OCI-LY1 (cell line): ENCODE results near the gene DTNBP1.
"Not testable (repeated sequence)": the region's sequence is repeated elsewhere in the genome, so short reads cannot be mapped to it uniquely, and the experiment has no call there.

Experiments
- H2AFZ ChIP-seq: fragments of 200-600 bp; sonication (generic), shearing (Covaris generic); 2 replicates; pipeline ENCODE4 v1.6.0; 2014; ENCODE audit warnings: antibody characterized with exemption, mild to moderate bottlenecking, low read length
- H3F3A ChIP-seq: fragments of 200-600 bp; sonication (generic), shearing (Covaris generic); 2 replicates; pipeline ENCODE4 v1.6.0; 2014; ENCODE audit warnings: mild to moderate bottlenecking, antibody characterized with exemption, low read length, moderate library complexity; ENCODE audit not compliant: insufficient read depth
- H3K27ac ChIP-seq: fragments of 200-600 bp; sonication (generic); 2 replicates; pipeline ENCODE4 v1.5.1; 2014; ENCODE audit warnings: low read length, mixed run types, mild to moderate bottlenecking, low read depth; ENCODE audit not compliant: poor library complexity, severe bottlenecking
- H3K27me3 ChIP-seq: fragments of 200-600 bp; sonication (generic); 2 replicates; pipeline ENCODE4 v1.6.0; 2014; ENCODE audit warnings: antibody characterized with exemption, mild to moderate bottlenecking, low read length, moderate library complexity; ENCODE audit not compliant: insufficient read depth
- H3K36me3 ChIP-seq: fragments of 200-600 bp; sonication (generic); 2 replicates; pipeline ENCODE4 v1.6.1; 2014; ENCODE audit warnings: mild to moderate bottlenecking, antibody characterized with exemption, low read length, moderate library complexity, mixed read lengths; ENCODE audit not compliant: insufficient read depth
- H3K4me1 ChIP-seq: fragments of 200-600 bp; sonication (generic); 2 replicates; pipeline ENCODE4 v1.5.1; 2014; ENCODE audit warnings: mild to moderate bottlenecking, low read length, moderate library complexity; ENCODE audit not compliant: insufficient read depth, severe bottlenecking
- H3K4me2 ChIP-seq: fragments of 200-600 bp; sonication (generic), shearing (Covaris generic); 2 replicates; pipeline ENCODE4 v1.6.1; 2014; ENCODE audit warnings: low read length
- H3K4me3 ChIP-seq: fragments of 200-600 bp; sonication (generic); 2 replicates; pipeline ENCODE4 v1.5.1; 2014; ENCODE audit warnings: low read length, low read depth, mild to moderate bottlenecking, mixed read lengths; ENCODE audit not compliant: poor library complexity, severe bottlenecking
- H3K79me2 ChIP-seq: fragments of 200-600 bp; shearing (Covaris generic); 2 replicates; pipeline ENCODE4 v1.6.1; 2016; ENCODE audit warnings: mixed run types, low read length, mixed read lengths; ENCODE audit not compliant: insufficient read depth
- H3K9ac ChIP-seq: fragments of 200-600 bp; sonication (generic), shearing (Covaris generic); 2 replicates; pipeline ENCODE4 v1.6.1; 2014; ENCODE audit warnings: mild to moderate bottlenecking, low read length, mixed read lengths
- H3K9me2 ChIP-seq: fragments of 200-600 bp; sonication (generic), shearing (Covaris generic); 2 replicates; pipeline ENCODE4 v1.6.1; 2014; ENCODE audit warnings: low read depth, mild to moderate bottlenecking, low read length, mixed read lengths
- H3K9me3 ChIP-seq: fragments of 200-600 bp; shearing (Covaris generic); 2 replicates; pipeline ENCODE4 v1.6.1; 2014; ENCODE audit warnings: low read length, mixed read lengths
- H4K20me1 ChIP-seq: fragments of 200-600 bp; sonication (generic), shearing (Covaris generic); 2 replicates; pipeline ENCODE4 v1.6.0; 2016; ENCODE audit warnings: mild to moderate bottlenecking, low read length; ENCODE audit not compliant: insufficient read depth
- EZH2 ChIP-seq: fragments of 200-600 bp; sonication (generic), shearing (Covaris generic); IDR thresholded peaks from 2 replicates; pipeline ENCODE4 v1.8.0; 2017; ENCODE audit warnings: borderline replicate concordance, mixed run types, mild to moderate bottlenecking, antibody characterized with exemption, low read length, moderate library complexity, mixed read lengths
- TF ChIP-seq, protein P1 (sequence below): fragments of 200-600 bp; sonication (generic), shearing (Covaris generic); IDR thresholded peaks from 2 replicates; pipeline ENCODE4 v1.5.1; 2017; ENCODE audit warnings: mild to moderate bottlenecking, antibody characterized with exemption, low read length, moderate library complexity, mixed read lengths

DTNBP1 gene

DNA sequence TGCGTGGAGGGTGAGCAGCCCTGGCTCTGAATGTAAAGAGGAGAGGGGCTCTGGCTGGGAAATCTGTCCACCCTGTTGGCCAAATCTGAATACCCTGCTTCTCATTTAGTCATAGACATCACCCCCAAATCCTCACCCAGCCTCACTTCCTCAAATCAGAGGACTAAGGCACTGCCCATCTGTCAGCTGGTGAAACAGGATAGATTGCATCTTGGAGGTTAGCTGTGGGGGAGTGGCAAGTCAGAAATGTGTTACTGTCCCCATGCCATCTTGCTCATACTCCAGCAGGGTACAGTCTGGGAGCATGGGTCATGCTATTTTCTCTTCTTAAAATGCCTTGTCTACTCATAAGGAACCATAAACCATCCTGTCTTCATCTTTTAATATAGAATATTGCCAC lies 9.5 kb upstream of the DTNBP1 start:
- no peaks in the 10 kb centered on the region for H3K36me3 ChIP-seq
- no peaks in the 10 kb centered on the region for H3K79me2 ChIP-seq
- no peak overlapping the region for H2AFZ ChIP-seq
- TF ChIP-seq EZH2 = no peak
- TF ChIP-seq, protein P1, sequence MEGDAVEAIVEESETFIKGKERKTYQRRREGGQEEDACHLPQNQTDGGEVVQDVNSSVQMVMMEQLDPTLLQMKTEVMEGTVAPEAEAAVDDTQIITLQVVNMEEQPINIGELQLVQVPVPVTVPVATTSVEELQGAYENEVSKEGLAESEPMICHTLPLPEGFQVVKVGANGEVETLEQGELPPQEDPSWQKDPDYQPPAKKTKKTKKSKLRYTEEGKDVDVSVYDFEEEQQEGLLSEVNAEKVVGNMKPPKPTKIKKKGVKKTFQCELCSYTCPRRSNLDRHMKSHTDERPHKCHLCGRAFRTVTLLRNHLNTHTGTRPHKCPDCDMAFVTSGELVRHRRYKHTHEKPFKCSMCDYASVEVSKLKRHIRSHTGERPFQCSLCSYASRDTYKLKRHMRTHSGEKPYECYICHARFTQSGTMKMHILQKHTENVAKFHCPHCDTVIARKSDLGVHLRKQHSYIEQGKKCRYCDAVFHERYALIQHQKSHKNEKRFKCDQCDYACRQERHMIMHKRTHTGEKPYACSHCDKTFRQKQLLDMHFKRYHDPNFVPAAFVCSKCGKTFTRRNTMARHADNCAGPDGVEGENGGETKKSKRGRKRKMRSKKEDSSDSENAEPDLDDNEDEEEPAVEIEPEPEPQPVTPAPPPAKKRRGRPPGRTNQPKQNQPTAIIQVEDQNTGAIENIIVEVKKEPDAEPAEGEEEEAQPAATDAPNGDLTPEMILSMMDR = no peak
- no peak overlapping the region for H3K4me3 ChIP-seq
- no peaks in the 10 kb centered on the region for H3K4me1 ChIP-seq
- no peaks in the 10 kb centered on the region for H3K9me3 ChIP-seq
- H3K9me2 ChIP-seq = no peaks in the 10 kb centered on the region
- no peaks in the 10 kb centered on the region for H4K20me1 ChIP-seq
- H3K9ac ChIP-seq = no peak overlapping the region
- no peaks in the 10 kb centered on the region for H3F3A ChIP-seq
- H3K4me2 ChIP-seq = no peak overlapping the region
- H3K27ac ChIP-seq = no peak overlapping the region
- H3K27me3 ChIP-seq = 0 out of 2 replicates have a peak, but pooled peaks cover 3% of the 10 kb centered on the region

DNA sequence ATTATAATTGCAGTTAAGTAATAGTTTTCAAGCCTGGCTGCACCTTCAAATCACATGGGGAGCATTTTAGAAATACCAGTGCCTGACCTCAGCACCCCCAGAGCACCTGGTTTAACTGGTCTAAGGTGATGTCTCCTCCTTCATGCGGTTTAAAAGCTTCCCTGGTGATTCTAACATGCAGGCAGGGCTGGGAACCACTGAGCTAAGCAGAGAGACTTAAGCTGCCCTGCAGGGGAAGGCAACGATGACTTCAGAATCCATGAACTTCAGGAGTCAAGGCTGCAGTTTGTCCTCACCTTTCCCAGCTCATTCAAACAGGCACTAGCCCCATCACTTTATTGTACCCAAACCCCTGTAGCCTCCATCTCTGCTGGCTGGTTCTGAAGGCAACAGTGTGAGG lies 6.1 kb upstream of the DTNBP1 start:
- H3K27me3 ChIP-seq = 0 out of 2 replicates have a peak, but pooled peaks cover 3% of the 10 kb centered on the region
- no peak overlapping the region for H3K27ac ChIP-seq
- no peaks in the 10 kb centered on the region for H4K20me1 ChIP-seq
- no peak overlapping the region for H2AFZ ChIP-seq
- H3K9me2 ChIP-seq = no peaks in the 10 kb centered on the region
- H3K36me3 ChIP-seq = no peaks in the 10 kb centered on the region
- no peaks in the 10 kb centered on the region for H3K79me2 ChIP-seq
- H3K9ac ChIP-seq = no peak overlapping the region
- no peaks in the 10 kb centered on the region for H3K9me3 ChIP-seq
- H3K4me2 ChIP-seq = no peak overlapping the region
- no peak overlapping the region for H3K4me3 ChIP-seq
- H3F3A ChIP-seq = no peaks in the 10 kb centered on the region
- TF ChIP-seq, protein P1 = no peak
- no peak for TF ChIP-seq EZH2
- H3K4me1 ChIP-seq = no peaks in the 10 kb centered on the region

DNA sequence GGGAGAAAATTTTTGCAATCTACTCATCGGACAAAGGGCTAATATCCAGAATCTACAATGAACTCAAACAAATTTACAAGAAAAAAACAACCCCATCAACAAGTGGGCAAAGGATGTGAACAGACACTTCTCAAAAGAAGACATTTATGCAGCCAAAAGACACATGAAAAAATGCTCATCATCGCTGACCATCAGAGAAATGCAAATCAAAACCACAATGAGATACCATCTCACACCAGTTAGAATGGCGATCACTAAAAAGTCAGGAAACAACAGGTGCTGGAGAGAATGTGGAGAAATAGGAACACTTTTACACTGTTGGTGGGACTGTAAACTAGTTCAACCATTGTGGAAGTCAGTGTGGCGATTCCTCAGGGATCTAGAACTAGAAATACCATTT lies 4.1 kb upstream of the DTNBP1 start:
- not testable (repeated sequence) for H4K20me1 ChIP-seq, H3K9ac ChIP-seq, H3K4me1 ChIP-seq, H3K27ac ChIP-seq, H3K9me3 ChIP-seq, H3K27me3 ChIP-seq, H3K4me3 ChIP-seq, H3K79me2 ChIP-seq, H3K9me2 ChIP-seq, H3F3A ChIP-seq, H3K4me2 ChIP-seq, H3K36me3 ChIP-seq, H2AFZ ChIP-seq

DNA sequence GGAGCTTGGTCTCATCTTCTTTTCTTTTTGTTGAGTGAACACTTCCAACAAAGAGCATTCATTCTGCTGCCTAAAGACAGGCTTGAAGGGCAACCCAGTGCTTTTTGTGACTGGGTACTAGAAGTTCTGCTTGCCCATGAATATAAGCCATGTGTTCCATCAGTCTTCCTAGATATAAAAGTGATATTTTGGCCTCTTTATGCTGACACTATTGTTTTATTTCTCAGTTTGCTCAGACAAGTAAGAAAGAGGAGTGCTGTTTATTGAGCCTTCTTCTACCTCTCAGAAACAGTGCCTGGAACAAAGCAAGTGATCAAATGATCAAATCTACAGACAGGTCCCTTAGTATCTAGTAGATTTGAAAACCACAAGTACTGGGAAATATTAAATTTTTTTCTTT lies 2.4 kb upstream of the DTNBP1 start:
- no peaks in the 10 kb centered on the region for H3K9me2 ChIP-seq
- H3K27ac ChIP-seq = no peak overlapping the region
- H3K9ac ChIP-seq = no peak overlapping the region
- H3K27me3 ChIP-seq = 0 out of 2 replicates have a peak, but pooled peaks cover 2% of the 10 kb centered on the region
- H3K4me1 ChIP-seq = peaks cover 20% of the 10 kb centered on the region
- no peaks in the 10 kb centered on the region for H3F3A ChIP-seq
- H3K9me3 ChIP-seq = no peaks in the 10 kb centered on the region
- H3K36me3 ChIP-seq = peaks cover 4% of the 10 kb centered on the region; the same call in 1 of the 2 replicates
- no peaks in the 10 kb centered on the region for H4K20me1 ChIP-seq
- TF ChIP-seq, protein P1 = no peak
- no peak for TF ChIP-seq EZH2
- no peak overlapping the region for H2AFZ ChIP-seq
- H3K4me3 ChIP-seq = no peak overlapping the region
- H3K4me2 ChIP-seq = no peak overlapping the region
- H3K79me2 ChIP-seq = 0 out of 2 replicates have a peak, but pooled peaks cover 5% of the 10 kb centered on the region
